H9 (cell line): ENCODE results near the gene ACTR8. TPM values are rescaled to one million over a fixed set of nuclear protein-coding genes. Genes with fewer than 3 reads are reported as not detected.

Experiments
- DNase-seq: peaks from one replicate; pipeline ENCODE4 v3.0.0-alpha.2; 2017
- H2AFZ ChIP-seq: one replicate; pipeline ENCODE4 v1.6.1; 2013; ENCODE audit warnings: mild to moderate bottlenecking, low read length, control low read depth, moderate library complexity
- H2AK5ac ChIP-seq: 2 replicates; pipeline ENCODE4 v1.6.1; 2013; ENCODE audit warnings: low read length, control low read depth, mixed read lengths; ENCODE audit not compliant: insufficient read length
- H2BK120ac ChIP-seq: one replicate; pipeline ENCODE4 v1.6.1; 2013; ENCODE audit warnings: low read depth, mild to moderate bottlenecking, low read length, control low read depth, inconsistent platforms; ENCODE audit not compliant: poor library complexity, severe bottlenecking
- H2BK12ac ChIP-seq: 2 replicates; pipeline ENCODE4 v1.6.1; 2013; ENCODE audit warnings: low read length, control low read depth, mixed read lengths, low read depth; ENCODE audit not compliant: insufficient read length
- H2BK15ac ChIP-seq: 2 replicates; pipeline ENCODE4 v1.6.1; 2013; ENCODE audit warnings: low read depth, low read length, control low read depth
- H2BK20ac ChIP-seq: one replicate; pipeline ENCODE4 v1.6.1; 2013; ENCODE audit warnings: low read depth, mild to moderate bottlenecking, low read length, control low read depth, inconsistent platforms; ENCODE audit not compliant: poor library complexity, severe bottlenecking
- H2BK5ac ChIP-seq: 2 replicates; pipeline ENCODE4 v1.6.1; 2013; ENCODE audit warnings: low read length, control low read depth, mixed read lengths; ENCODE audit not compliant: insufficient read length
- H3K14ac ChIP-seq: 2 replicates; pipeline ENCODE4 v1.6.1; 2013; ENCODE audit warnings: low read length, control low read depth; ENCODE audit not compliant: insufficient read depth
- H3K18ac ChIP-seq: 2 replicates; pipeline ENCODE4 v1.6.1; 2013; ENCODE audit warnings: low read depth, mild to moderate bottlenecking, mixed read lengths, low read length, control low read depth; ENCODE audit not compliant: insufficient read length
- H3K23ac ChIP-seq: 2 replicates; pipeline ENCODE4 v1.6.1; 2013; ENCODE audit warnings: low read length, control low read depth, mixed read lengths, low read depth; ENCODE audit not compliant: insufficient read length
- H3K23me2 ChIP-seq: 2 replicates; pipeline ENCODE4 v1.6.1; 2013; ENCODE audit warnings: low read depth, mild to moderate bottlenecking, mixed read lengths, low read length, control low read depth; ENCODE audit not compliant: insufficient read length, poor library complexity, severe bottlenecking
- H3K27ac ChIP-seq: 2 replicates; pipeline ENCODE4 v1.5.1; 2013; ENCODE audit warnings: low read length, control low read depth, mixed read lengths, low read depth; ENCODE audit not compliant: insufficient read length
- H3K27me3 ChIP-seq: 2 replicates; pipeline ENCODE4 v1.6.1; 2013; ENCODE audit warnings: low read length, control low read depth, inconsistent platforms; ENCODE audit not compliant: insufficient read depth
- H3K4ac ChIP-seq: 2 replicates; pipeline ENCODE4 v1.6.1; 2013; ENCODE audit warnings: low read depth, mild to moderate bottlenecking, control low read depth, inconsistent platforms, low read length, moderate library complexity
- H3K4me1 ChIP-seq: 2 replicates; pipeline ENCODE4 v1.6.1; 2013; ENCODE audit warnings: low read length, control low read depth, inconsistent platforms; ENCODE audit not compliant: insufficient read depth
- H3K4me2 ChIP-seq: 2 replicates; pipeline ENCODE4 v1.6.1; 2013; ENCODE audit warnings: low read length, control low read depth, mixed read lengths; ENCODE audit not compliant: insufficient read length, insufficient read depth
- H3K56ac ChIP-seq: 2 replicates; pipeline ENCODE4 v1.6.1; 2013; ENCODE audit warnings: low read depth, mild to moderate bottlenecking, mixed read lengths, low read length, control low read depth; ENCODE audit not compliant: insufficient read length
- H3K79me1 ChIP-seq: 2 replicates; pipeline ENCODE4 v1.6.1; 2013; ENCODE audit warnings: low read depth, mild to moderate bottlenecking, moderate library complexity, low read length, control low read depth, inconsistent platforms; ENCODE audit not compliant: insufficient read depth, poor library complexity, severe bottlenecking
- H3K79me2 ChIP-seq: 2 replicates; pipeline ENCODE4 v1.6.1; 2013; ENCODE audit warnings: low read length, control low read depth, inconsistent platforms; ENCODE audit not compliant: insufficient read depth
- H3K9ac ChIP-seq: 2 replicates; pipeline ENCODE4 v1.6.1; 2013; ENCODE audit warnings: low read length, control low read depth, mixed read lengths; ENCODE audit not compliant: insufficient read length; ENCODE audit errors: extremely low read depth
- H3K9me3 ChIP-seq: one replicate; pipeline ENCODE4 v1.6.1; 2013; ENCODE audit warnings: low read depth, low read length, inconsistent platforms; ENCODE audit not compliant: control insufficient read depth
- H3T11ph ChIP-seq: one replicate; pipeline ENCODE4 v1.6.1; 2013; ENCODE audit warnings: mild to moderate bottlenecking, low read length, control low read depth, inconsistent platforms
- H4K20me1 ChIP-seq: one replicate; pipeline ENCODE4 v1.6.1; 2013; ENCODE audit not compliant: control insufficient read depth, insufficient read length, insufficient read depth
- H4K5ac ChIP-seq: 2 replicates; pipeline ENCODE4 v1.6.1; 2013; ENCODE audit warnings: low read depth, mild to moderate bottlenecking, mixed read lengths, low read length, control low read depth; ENCODE audit not compliant: insufficient read length
- H4K8ac ChIP-seq: replicated peaks from 2 replicates; pipeline ENCODE4 v1.6.1; 2013; ENCODE audit warnings: low read length, control low read depth, mixed read lengths, low read depth; ENCODE audit not compliant: insufficient read length
- H4K91ac ChIP-seq: 2 replicates; pipeline ENCODE4 v1.6.1; 2013; ENCODE audit warnings: low read depth, mild to moderate bottlenecking, moderate library complexity, mixed read lengths, low read length, control low read depth; ENCODE audit not compliant: insufficient read length
- H3K27ac Mint-ChIP-seq, 3 experiments: 2 replicates in 2 of 3; 3 replicates in 1 of 3; pipeline ENCODE4 v1.8.0; 2020 to 2021; ENCODE audit warnings: mixed read lengths in 3 of 3, mild to moderate bottlenecking in 1 of 3, moderate library complexity in 1 of 3
- H3K27me3 Mint-ChIP-seq: 2 replicates; pipeline ENCODE4 v1.8.0; 2021; ENCODE audit warnings: low read depth, mild to moderate bottlenecking, moderate library complexity, mixed read lengths
- H3K36me3 Mint-ChIP-seq, 3 experiments: 2 replicates in 2 of 3; 3 replicates in 1 of 3; pipeline ENCODE4 v1.8.0; 2020 to 2021; ENCODE audit warnings: low read depth in 3 of 3, mixed read lengths in 3 of 3; ENCODE audit not compliant: insufficient read depth in 1 of 3
- H3K4me1 Mint-ChIP-seq, 2 experiments: 2 replicates each; pipeline ENCODE4 v1.8.0; 2020; ENCODE audit warnings: mixed read lengths in 2 of 2
- H3K4me3 Mint-ChIP-seq, 2 experiments: 2 replicates in 1 of 2; 3 replicates in 1 of 2; pipeline ENCODE4 v1.8.0; 2020 to 2021; ENCODE audit warnings: mild to moderate bottlenecking in 2 of 2, mixed read lengths in 2 of 2, moderate library complexity in 1 of 2
- H3K9me3 Mint-ChIP-seq, 2 experiments: 2 replicates in 1 of 2; 3 replicates in 1 of 2; pipeline ENCODE4 v1.8.0; 2020; ENCODE audit warnings: mild to moderate bottlenecking in 2 of 2, mixed read lengths in 2 of 2, moderate library complexity in 1 of 2
- WGBS: extraction: QIAGEN DNeasy Blood & Tissue Kit; methylation state at CpG from one replicate; pipeline ENCODE4 v1.1.7; 2013; ENCODE audit warnings: missing lambda C conversion rate, low lambda C conversion rate, mixed read lengths; ENCODE audit not compliant: insufficient read length; ENCODE audit errors: extremely low coverage; 5-methylcytosine and 5-hydroxymethylcytosine counted together
- total RNA-seq: library from RNA; stranded (reverse); gene quantifications from 2 replicates; pipeline ENCODE4 v1.2.1, GENCODE V29; 2021
- TF ChIP-seq, protein P1 (sequence below): fragments of 200-600 bp; sonication (generic); conservative IDR thresholded peaks from 3 replicates; pipeline ENCODE4 v1.8.0; 2021; ENCODE audit warnings: antibody characterized with exemption, mild to moderate bottlenecking

ACTR8 gene
- total RNA-seq, 1 experiment from 2014 or later = 39.2 TPM

DNA sequence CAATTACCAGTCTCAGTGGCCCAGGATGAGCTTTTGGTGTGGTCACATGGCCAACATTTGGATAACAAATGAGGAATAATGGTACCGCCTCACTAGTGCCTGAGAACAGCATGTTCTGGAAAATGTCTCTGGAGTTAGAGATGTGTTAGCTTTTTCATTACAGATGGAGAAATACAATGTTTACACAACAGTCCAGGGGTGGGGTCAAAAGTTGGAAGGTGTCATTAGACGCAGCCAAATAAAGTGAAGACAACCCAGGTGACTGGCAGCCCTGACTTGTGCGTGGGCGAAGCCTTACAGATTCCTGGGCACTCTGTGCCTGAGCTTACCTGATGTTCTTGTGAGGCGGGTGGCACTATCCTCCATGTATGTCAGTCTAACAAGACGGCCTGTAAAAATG lies 22.8 kb downstream of the ACTR8 start:
- no peak overlapping the region for H2AK5ac ChIP-seq
- H2BK5ac ChIP-seq = no peak overlapping the region
- no peak overlapping the region for H3K4me2 ChIP-seq
- H4K8ac ChIP-seq = no peak overlapping the region
- no peak overlapping the region for H4K91ac ChIP-seq
- no peak overlapping the region for H3K56ac ChIP-seq
- Mint-ChIP-seq H3K9me3 (no peaks in the 10 kb centered on the region), H3K27me3 (no peaks in the 10 kb centered on the region), H3K4me3 (no peak overlapping the region), H3K27ac (peak overlapping the region in 1 of 3 experiments; percentile 17; a peak in 1 of 7 replicates), H3K4me1 (no peaks in the 10 kb centered on the region), H3K36me3 (peaks cover 4 to 49% (median 30%) of the 10 kb centered on the region in 3 experiments; a peak in 6 of 7 replicates)
- H4K20me1 ChIP-seq = no peaks in the 10 kb centered on the region
- H2BK12ac ChIP-seq = no peak overlapping the region
- H3K23me2 ChIP-seq = no peaks in the 10 kb centered on the region
- H3K27ac ChIP-seq = no peak overlapping the region
- H4K5ac ChIP-seq = no peak overlapping the region
- no peak for DNase-seq
- H2BK15ac ChIP-seq = no peak overlapping the region
- H3K9ac ChIP-seq = no peak overlapping the region
- no peaks in the 10 kb centered on the region for H3K9me3 ChIP-seq
- H2AFZ ChIP-seq = no peak overlapping the region
- no peak overlapping the region for H2BK20ac ChIP-seq
- no peak overlapping the region for H3K4ac ChIP-seq
- no peak overlapping the region for H3K23ac ChIP-seq
- no CpG with 5 or more reads among the region's 6 CpGs for WGBS
- H3K14ac ChIP-seq = no peak overlapping the region
- H3K79me2 ChIP-seq = no peaks in the 10 kb centered on the region
- H3K79me1 ChIP-seq = no peaks in the 10 kb centered on the region
- H2BK120ac ChIP-seq = no peak overlapping the region
- H3K18ac ChIP-seq = no peak overlapping the region
- no peak overlapping the region for H3T11ph ChIP-seq
- H3K27me3 ChIP-seq = no peaks in the 10 kb centered on the region; the same call in 1 of the 2 replicates
- TF ChIP-seq, protein P1, sequence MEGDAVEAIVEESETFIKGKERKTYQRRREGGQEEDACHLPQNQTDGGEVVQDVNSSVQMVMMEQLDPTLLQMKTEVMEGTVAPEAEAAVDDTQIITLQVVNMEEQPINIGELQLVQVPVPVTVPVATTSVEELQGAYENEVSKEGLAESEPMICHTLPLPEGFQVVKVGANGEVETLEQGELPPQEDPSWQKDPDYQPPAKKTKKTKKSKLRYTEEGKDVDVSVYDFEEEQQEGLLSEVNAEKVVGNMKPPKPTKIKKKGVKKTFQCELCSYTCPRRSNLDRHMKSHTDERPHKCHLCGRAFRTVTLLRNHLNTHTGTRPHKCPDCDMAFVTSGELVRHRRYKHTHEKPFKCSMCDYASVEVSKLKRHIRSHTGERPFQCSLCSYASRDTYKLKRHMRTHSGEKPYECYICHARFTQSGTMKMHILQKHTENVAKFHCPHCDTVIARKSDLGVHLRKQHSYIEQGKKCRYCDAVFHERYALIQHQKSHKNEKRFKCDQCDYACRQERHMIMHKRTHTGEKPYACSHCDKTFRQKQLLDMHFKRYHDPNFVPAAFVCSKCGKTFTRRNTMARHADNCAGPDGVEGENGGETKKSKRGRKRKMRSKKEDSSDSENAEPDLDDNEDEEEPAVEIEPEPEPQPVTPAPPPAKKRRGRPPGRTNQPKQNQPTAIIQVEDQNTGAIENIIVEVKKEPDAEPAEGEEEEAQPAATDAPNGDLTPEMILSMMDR = no peak
- no peaks in the 10 kb centered on the region for H3K4me1 ChIP-seq
